IMR-90 (cell line): ENCODE results near the gene FBXO30. TPM values are rescaled to one million over a fixed set of nuclear protein-coding genes. Genes with fewer than 3 reads are reported as not detected.

Experiments
- ATAC-seq: fragments of 200-7000 bp; cut with Tn5 transposase; 2 replicates; pipeline ENCODE4 v1.9.1; 2020; ENCODE audit warnings: low read depth, mild to moderate bottlenecking, moderate library complexity
- BruUV-seq: library from RNA; stranded (reverse); fragments of 400-500 nt; replicated peaks from 2 replicates; lab custom pipeline; 2021; lab: Mats Ljungman, UMichigan
- CTCF ChIA-PET: fragments of 300-600 bp; formaldehyde crosslinking; extraction: SDS; loops from one replicate; lab custom pipeline; 2021; ENCODE audit warnings: antibody characterized with exemption; lab: Yijun Ruan, JAX
- POLR2A ChIA-PET: fragments of 300-600 bp; sonication (Branson Sonifier 250); formaldehyde crosslinking; loops from one replicate; lab custom pipeline; 2022; ENCODE audit warnings: antibody characterized with exemption; ENCODE audit not compliant: unreplicated experiment; lab: Charles Lee
- DNase-seq: peaks from one replicate; pipeline ENCODE4 v3.0.0; 2013
- H2AFZ ChIP-seq: replicated peaks from 2 replicates; pipeline ENCODE3; 2013; ENCODE audit warnings: low read length, mild to moderate bottlenecking; ENCODE audit not compliant: poor library complexity
- H2AK5ac ChIP-seq: 2 replicates; pipeline ENCODE4 v1.6.1; 2013; ENCODE audit warnings: low read depth, low read length, inconsistent platforms
- H2AK9ac ChIP-seq: replicated peaks from 2 replicates; pipeline ENCODE3; 2013; ENCODE audit warnings: mild to moderate bottlenecking, low read depth, low read length, moderate library complexity; ENCODE audit not compliant: poor library complexity
- H2BK120ac ChIP-seq: 2 replicates; pipeline ENCODE4 v1.6.1; 2013; ENCODE audit warnings: low read depth, low read length, inconsistent platforms
- H2BK15ac ChIP-seq: 3 replicates; pipeline ENCODE4 v1.6.1; 2013; ENCODE audit warnings: low read depth, low read length, inconsistent platforms
- H2BK20ac ChIP-seq: 2 replicates; pipeline ENCODE4 v1.6.1; 2013; ENCODE audit warnings: low read depth, mild to moderate bottlenecking, inconsistent platforms, low read length, moderate library complexity
- H2BK5ac ChIP-seq: 2 replicates; pipeline ENCODE4 v1.6.1; 2013; ENCODE audit warnings: mild to moderate bottlenecking, low read depth, low read length, inconsistent platforms; ENCODE audit not compliant: poor library complexity, severe bottlenecking
- H3K14ac ChIP-seq: replicated peaks from 2 replicates; pipeline ENCODE4 v1.6.1; 2013; ENCODE audit warnings: low read depth, low read length, inconsistent platforms
- H3K18ac ChIP-seq: 2 replicates; pipeline ENCODE4 v1.6.1; 2013; ENCODE audit warnings: low read depth, low read length, control low read depth
- H3K23ac ChIP-seq: 2 replicates; pipeline ENCODE4 v1.6.1; 2013; ENCODE audit warnings: low read depth, low read length, inconsistent platforms
- H3K27ac ChIP-seq: 2 replicates; pipeline ENCODE4 v1.5.1; 2013; ENCODE audit warnings: mild to moderate bottlenecking, control low read depth, low read length; ENCODE audit not compliant: insufficient read depth
- H3K27me3 ChIP-seq: 2 replicates; pipeline ENCODE4 v1.6.1; 2013; ENCODE audit warnings: low read length; ENCODE audit not compliant: control insufficient read depth, insufficient read depth
- H3K36me3 ChIP-seq: 2 replicates; pipeline ENCODE4 v1.6.1; 2013; ENCODE audit warnings: low read length, mixed read lengths; ENCODE audit not compliant: control insufficient read depth, insufficient read depth
- H3K4ac ChIP-seq: 2 replicates; pipeline ENCODE4 v1.6.1; 2013; ENCODE audit warnings: low read depth, low read length, inconsistent platforms
- H3K4me1 ChIP-seq: 2 replicates; pipeline ENCODE4 v1.6.1; 2013; ENCODE audit warnings: low read length, mixed read lengths; ENCODE audit not compliant: control insufficient read depth, insufficient read depth
- H3K4me2 ChIP-seq: 2 replicates; pipeline ENCODE4 v1.6.1; 2013; ENCODE audit warnings: low read depth, mild to moderate bottlenecking, control low read depth, low read length, moderate library complexity
- H3K4me3 ChIP-seq: 2 replicates; pipeline ENCODE4 v1.5.1; 2013; ENCODE audit warnings: low read depth, mild to moderate bottlenecking, control low read depth, low read length, moderate library complexity; ENCODE audit not compliant: insufficient read depth
- H3K56ac ChIP-seq: 2 replicates; pipeline ENCODE4 v1.6.1; 2013; ENCODE audit warnings: low read length, inconsistent platforms; ENCODE audit not compliant: insufficient read depth; ENCODE audit errors: extremely low read depth
- H3K79me1 ChIP-seq, 2 experiments: 2 replicates each; pipeline ENCODE4 v1.6.1; 2013; ENCODE audit warnings: low read length in 2 of 2, inconsistent platforms in 1 of 2, low read depth in 1 of 2
- H3K9ac ChIP-seq: 2 replicates; pipeline ENCODE4 v1.6.1; 2013; ENCODE audit warnings: low read depth, low read length, control low read depth
- H3K9me1 ChIP-seq: 2 replicates; pipeline ENCODE4 v1.6.1; 2013; ENCODE audit warnings: low read length, inconsistent platforms; ENCODE audit not compliant: insufficient read depth
- H3K9me3 ChIP-seq: 2 replicates; pipeline ENCODE4 v1.6.1; 2013; ENCODE audit warnings: low read length; ENCODE audit not compliant: control insufficient read depth, insufficient read depth
- H4K20me1 ChIP-seq: 2 replicates; pipeline ENCODE4 v1.6.1; 2013; ENCODE audit warnings: low read length, inconsistent platforms; ENCODE audit not compliant: insufficient read depth
- H4K5ac ChIP-seq: 2 replicates; pipeline ENCODE4 v1.6.1; 2013; ENCODE audit warnings: mild to moderate bottlenecking, low read depth, low read length, control low read depth
- H4K8ac ChIP-seq, 2 experiments: 2 replicates each; pipeline ENCODE4 v1.6.1; 2013; ENCODE audit warnings: low read depth in 2 of 2, low read length in 2 of 2, control low read depth in 1 of 2, inconsistent platforms in 1 of 2
- H4K91ac ChIP-seq: 2 replicates; pipeline ENCODE4 v1.6.1; 2013; ENCODE audit warnings: low read depth, low read length, inconsistent platforms; ENCODE audit not compliant: insufficient read depth
- BHLHE40 ChIP-seq: fragments of 150-350 bp; IDR thresholded peaks from 2 replicates; pipeline ENCODE4 v1.6.1; 2016; ENCODE audit warnings: mild to moderate bottlenecking, low read depth, low read length
- CEBPB ChIP-seq: IDR thresholded peaks from 2 replicates; pipeline ENCODE4 v1.6.1; 2012; ENCODE audit warnings: low read depth, low read length, improper control_type of control experiment
- CHD1 ChIP-seq: IDR thresholded peaks from 2 replicates; pipeline ENCODE4 v1.6.1; 2012; ENCODE audit warnings: low read depth, low read length, improper control_type of control experiment
- FOS ChIP-seq: fragments of 150-350 bp; IDR thresholded peaks from 2 replicates; pipeline ENCODE4 v1.6.1; 2016; ENCODE audit warnings: low read depth, low read length
- MAFK ChIP-seq: IDR thresholded peaks from 2 replicates; pipeline ENCODE4 v1.6.1; 2012; ENCODE audit warnings: low read depth, low read length, improper control_type of control experiment
- MAZ ChIP-seq: IDR thresholded peaks from 2 replicates; pipeline ENCODE4 v1.6.1; 2012; ENCODE audit warnings: low read depth, mild to moderate bottlenecking, low read length, improper control_type of control experiment, moderate library complexity, borderline replicate concordance
- MXI1 ChIP-seq: IDR thresholded peaks from 2 replicates; pipeline ENCODE4 v1.6.1; 2012; ENCODE audit warnings: low read depth, mild to moderate bottlenecking, low read length, moderate library complexity, borderline replicate concordance
- NFE2L2 ChIP-seq: fragments of 150-350 bp; IDR thresholded peaks from 2 replicates; pipeline ENCODE4 v1.6.1; 2016; ENCODE audit warnings: low read depth, mild to moderate bottlenecking, low read length
- POLR2A ChIP-seq: IDR thresholded peaks from 2 replicates; pipeline ENCODE4 v1.6.1; 2012; ENCODE audit warnings: mild to moderate bottlenecking, low read depth, low read length
- RAD21 ChIP-seq: IDR thresholded peaks from 2 replicates; pipeline ENCODE4 v1.6.1; 2012; ENCODE audit warnings: low read length, improper control_type of control experiment
- RCOR1 ChIP-seq: IDR thresholded peaks from 2 replicates; pipeline ENCODE4 v1.6.1; 2012; ENCODE audit warnings: mild to moderate bottlenecking, low read length, improper control_type of control experiment; ENCODE audit not compliant: insufficient replicate concordance
- RFX5 ChIP-seq: IDR thresholded peaks from 2 replicates; pipeline ENCODE4 v1.8.0; 2012; ENCODE audit warnings: low read depth, mild to moderate bottlenecking, low read length, moderate library complexity
- SMC3 ChIP-seq: fragments of 150-350 bp; IDR thresholded peaks from 2 replicates; pipeline ENCODE4 v1.6.1; 2016; ENCODE audit warnings: low read depth, mild to moderate bottlenecking, antibody characterized with exemption, low read length, moderate library complexity
- WGBS, 2 experiments: methylation state at CpG; one replicate each; pipeline versions ENCODE4 v1.1.5 to v1.1.7; 2013; ENCODE audit warnings: missing lambda C conversion rate in 2 of 2; ENCODE audit not compliant: insufficient read length in 1 of 2; ENCODE audit errors: extremely low coverage in 2 of 2; 5-methylcytosine and 5-hydroxymethylcytosine counted together
- dilution Hi-C: fragments of 300-500 bp; cut with HindIII; formaldehyde crosslinking; loops from one replicate; pipeline ENCODE4 v1.14.3; 2018; ENCODE audit warnings: low sequenced_read_pairs; ENCODE audit not compliant: unreplicated experiment
- in situ Hi-C: fragments of 300-500 bp; cut with MboI; formaldehyde crosslinking; loops from 3 replicates; pipeline ENCODE4 v1.14.3; 2019; ENCODE audit warnings: low sequenced_read_pairs, inconsistent platforms, mixed read lengths
- intact Hi-C: fragments of 100-400 bp; cut with micrococcal nuclease; formaldehyde crosslinking; loops from 2 replicates; pipeline ENCODE4 v1.10.0; 2022
- polyA plus RNA-seq, 3 experiments: library from polyadenylated mRNA; depleted of rRNA; stranded (reverse); fragments of >200 nt; gene quantifications; 2 replicates each; pipeline ENCODE4 v1.2.3, GENCODE V29; 2012; ENCODE audit warnings: low replicate concordance in 1 of 3
- total RNA-seq: library from RNA; depleted of rRNA; stranded (reverse); fragments of >200 nt; gene quantifications from 2 replicates; pipeline ENCODE4 v1.2.3, GENCODE V29; 2012
- TF ChIP-seq, protein P1 (sequence below): fragments of 150-350 bp; IDR thresholded peaks from 2 replicates; pipeline ENCODE4 v1.6.1; 2016; ENCODE audit warnings: low read depth, mild to moderate bottlenecking, low read length, moderate library complexity, borderline replicate concordance
- TF ChIP-seq, protein P2 (sequence below): conservative IDR thresholded peaks from 2 replicates; pipeline ENCODE4 v1.5.1; 2012; ENCODE audit warnings: mild to moderate bottlenecking, low read depth, low read length, improper control_type of control experiment
- TF ChIP-seq, protein P3 (sequence below): fragments of 150-350 bp; IDR thresholded peaks from 2 replicates; pipeline ENCODE4 v1.6.1; 2017; ENCODE audit warnings: mild to moderate bottlenecking, antibody characterized with exemption, low read length, low read depth

The FBXO30 gene
- total and polyA plus RNA-seq, 2 of the 4 experiments (the other 2 are of a cell fraction): 3.1 to 9.3 TPM

DNA sequence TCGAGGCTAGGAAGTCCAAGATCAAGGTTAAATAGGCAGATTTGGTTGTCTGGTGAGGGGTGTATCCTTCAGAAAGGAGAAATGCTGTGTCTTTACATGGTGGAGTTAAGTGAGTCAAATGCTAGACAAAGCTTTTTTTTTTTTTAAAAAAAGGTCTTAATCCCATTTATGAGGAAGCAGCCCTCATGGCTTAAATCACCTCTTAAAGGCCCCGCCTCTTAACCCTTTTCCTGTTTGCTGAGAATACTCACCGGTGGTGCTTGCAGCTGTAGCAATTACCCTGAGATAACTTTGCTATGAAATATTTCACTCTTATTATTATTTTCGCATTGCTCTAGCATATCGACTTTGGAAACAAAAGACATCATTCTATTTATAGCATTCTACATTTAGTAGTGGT is 30.8 kb downstream of the FBXO30 start:
- ATAC-seq: no peak
- in situ Hi-C loops: no loop called here
- no peak overlapping the region for H3K4ac ChIP-seq

More for the DNA sequence above, 30.8 kb downstream of the FBXO30 start:
- Histone ChIP-seq H3K9me3 (no peaks in the 10 kb centered on the region; the same call in 1 of the 2 replicates), H4K91ac (no peak overlapping the region), H2BK120ac (no peak overlapping the region), H3K9ac (no peak overlapping the region), H2AFZ (no peak overlapping the region), H2BK5ac (no peak overlapping the region), H2BK15ac (no peak overlapping the region), H3K36me3 (peaks cover 3% of the 10 kb centered on the region; the same call in 1 of the 2 replicates), H3K4me2 (no peak overlapping the region), H3K27me3 (no peaks in the 10 kb centered on the region), H3K4me1 (no peaks in the 10 kb centered on the region), H3K9me1 (peaks cover 3% of the 10 kb centered on the region), H3K4me3 (no peak overlapping the region), H3K18ac (no peak overlapping the region), H3K14ac (no peak overlapping the region), H2AK9ac (no peak overlapping the region), H3K23ac (no peak overlapping the region), H4K8ac (no peak overlapping the region), H3K27ac (no peak overlapping the region), H2AK5ac (no peak overlapping the region), H3K79me1 (peaks cover 4 to 7% of the 10 kb centered on the region in 2 experiments; a peak in 1 of 4 replicates), H4K5ac (no peak overlapping the region), H2BK20ac (no peak overlapping the region), H3K56ac (no peak overlapping the region), H4K20me1 (no peaks in the 10 kb centered on the region)
- DNase-seq: no peak
- TF ChIP-seq RCOR1 (no peak), POLR2A (no peak), MXI1 (no peak), CHD1 (no peak), MAZ (no peak), MAFK (no peak), BHLHE40 (no peak), RAD21 (no peak), FOS (no peak), RFX5 (no peak), CEBPB (no peak), SMC3 (no peak), NFE2L2 (no peak)
- TF ChIP-seq, protein P1, sequence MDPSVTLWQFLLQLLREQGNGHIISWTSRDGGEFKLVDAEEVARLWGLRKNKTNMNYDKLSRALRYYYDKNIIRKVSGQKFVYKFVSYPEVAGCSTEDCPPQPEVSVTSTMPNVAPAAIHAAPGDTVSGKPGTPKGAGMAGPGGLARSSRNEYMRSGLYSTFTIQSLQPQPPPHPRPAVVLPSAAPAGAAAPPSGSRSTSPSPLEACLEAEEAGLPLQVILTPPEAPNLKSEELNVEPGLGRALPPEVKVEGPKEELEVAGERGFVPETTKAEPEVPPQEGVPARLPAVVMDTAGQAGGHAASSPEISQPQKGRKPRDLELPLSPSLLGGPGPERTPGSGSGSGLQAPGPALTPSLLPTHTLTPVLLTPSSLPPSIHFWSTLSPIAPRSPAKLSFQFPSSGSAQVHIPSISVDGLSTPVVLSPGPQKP: no peak
- TF ChIP-seq, protein P2, sequence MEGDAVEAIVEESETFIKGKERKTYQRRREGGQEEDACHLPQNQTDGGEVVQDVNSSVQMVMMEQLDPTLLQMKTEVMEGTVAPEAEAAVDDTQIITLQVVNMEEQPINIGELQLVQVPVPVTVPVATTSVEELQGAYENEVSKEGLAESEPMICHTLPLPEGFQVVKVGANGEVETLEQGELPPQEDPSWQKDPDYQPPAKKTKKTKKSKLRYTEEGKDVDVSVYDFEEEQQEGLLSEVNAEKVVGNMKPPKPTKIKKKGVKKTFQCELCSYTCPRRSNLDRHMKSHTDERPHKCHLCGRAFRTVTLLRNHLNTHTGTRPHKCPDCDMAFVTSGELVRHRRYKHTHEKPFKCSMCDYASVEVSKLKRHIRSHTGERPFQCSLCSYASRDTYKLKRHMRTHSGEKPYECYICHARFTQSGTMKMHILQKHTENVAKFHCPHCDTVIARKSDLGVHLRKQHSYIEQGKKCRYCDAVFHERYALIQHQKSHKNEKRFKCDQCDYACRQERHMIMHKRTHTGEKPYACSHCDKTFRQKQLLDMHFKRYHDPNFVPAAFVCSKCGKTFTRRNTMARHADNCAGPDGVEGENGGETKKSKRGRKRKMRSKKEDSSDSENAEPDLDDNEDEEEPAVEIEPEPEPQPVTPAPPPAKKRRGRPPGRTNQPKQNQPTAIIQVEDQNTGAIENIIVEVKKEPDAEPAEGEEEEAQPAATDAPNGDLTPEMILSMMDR: no peak
- TF ChIP-seq, protein P3, sequence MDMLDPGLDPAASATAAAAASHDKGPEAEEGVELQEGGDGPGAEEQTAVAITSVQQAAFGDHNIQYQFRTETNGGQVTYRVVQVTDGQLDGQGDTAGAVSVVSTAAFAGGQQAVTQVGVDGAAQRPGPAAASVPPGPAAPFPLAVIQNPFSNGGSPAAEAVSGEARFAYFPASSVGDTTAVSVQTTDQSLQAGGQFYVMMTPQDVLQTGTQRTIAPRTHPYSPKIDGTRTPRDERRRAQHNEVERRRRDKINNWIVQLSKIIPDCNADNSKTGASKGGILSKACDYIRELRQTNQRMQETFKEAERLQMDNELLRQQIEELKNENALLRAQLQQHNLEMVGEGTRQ: no peak
- ChIA-PET POLR2A (no interaction called here), CTCF (no interaction called here)
- no TSS peak for BruUV-seq
- dilution Hi-C loops: no loop called here
- intact Hi-C loops: no loop called here
- 100% methylated on average over 2 of the region's 5 CpGs; no CpG with 5 or more reads in 1 of the 2 experiments for WGBS, 2 experiments
